ENCODE measurements around the gene CIAO2A. TPM values are rescaled to one million over a fixed set of nuclear protein-coding genes. Genes with fewer than 3 reads are reported as not detected.
A peak's percentile ranks its signal among the peaks of the same experiment; 100 is the strongest.

CIAO2A gene
- total RNA-seq, 3 donors from 2014 or later, result 42.6 to 71.8 (median 50.9) TPM

DNA sequence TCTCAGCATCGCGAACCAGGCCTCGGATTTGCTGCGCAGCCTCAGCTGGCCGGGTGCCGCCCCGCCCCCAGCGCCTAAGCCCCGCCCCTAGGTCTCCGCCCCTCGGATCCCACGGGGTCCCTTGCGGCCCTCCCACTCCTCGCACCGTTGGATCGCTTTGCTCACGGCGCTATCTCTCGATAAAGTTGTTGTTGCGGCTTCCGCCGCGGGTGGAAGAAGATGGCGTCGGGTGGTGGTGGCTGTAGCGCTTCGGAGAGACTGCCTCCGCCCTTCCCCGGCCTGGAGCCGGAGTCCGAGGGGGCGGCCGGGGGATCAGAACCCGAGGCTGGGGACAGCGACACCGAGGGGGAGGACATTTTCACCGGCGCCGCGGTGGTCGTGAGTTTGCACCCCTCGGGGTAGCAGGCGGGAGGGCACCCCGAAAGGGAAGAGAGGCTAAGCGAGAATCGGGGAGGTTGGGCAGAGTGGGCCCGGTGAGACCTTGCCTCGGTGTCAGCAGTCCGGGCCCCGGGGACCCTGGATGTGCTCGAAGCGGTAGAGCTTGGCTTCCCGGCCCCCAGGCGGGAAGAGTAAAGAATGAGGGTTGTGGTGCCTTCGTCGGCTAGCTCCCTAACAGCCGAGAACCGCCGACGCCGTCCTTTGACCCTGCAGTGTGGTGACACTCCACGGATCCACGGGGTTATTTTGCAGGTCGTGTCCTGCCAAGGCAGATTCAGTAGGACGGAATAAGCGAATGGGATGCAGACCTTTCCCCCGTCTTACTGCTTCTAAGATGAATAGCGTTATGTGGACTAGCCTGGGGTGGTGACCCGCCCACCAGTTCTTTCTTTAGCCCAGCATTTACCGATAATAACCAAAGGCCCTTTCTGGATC is 2.4 kb upstream of the CIAO2A start, which contains the start of gene SNX1:
SNX1 (plus strand) TSS at position 188 of the 873 bp plus-strand sequence; CDS start at position 220, 32 bp downstream.
- Histone ChIP-seq H3K4me1 (peaks cover 9 to 21% of the 10 kb centered on the region in 2 donors), H3K9me3 (no peaks in the 10 kb centered on the region), H3K27ac (peak within 1 kb of the TSS; percentile 94 to 95), H3K27me3 (no peaks in the 10 kb centered on the region), H3K4me3 (peak within 1 kb of the TSS; percentile 90 to 97 (median 97)), H3K36me3 (no peaks in the 10 kb centered on the region)
- DNase-seq (ENCODE audit: low spot score in 2 of 2), result peak; percentile 92 to 94
- intact Hi-C loops (cut with DNase I; ENCODE audit: low total_unique reads), result no loop called here
- TF ChIP-seq, protein P1, sequence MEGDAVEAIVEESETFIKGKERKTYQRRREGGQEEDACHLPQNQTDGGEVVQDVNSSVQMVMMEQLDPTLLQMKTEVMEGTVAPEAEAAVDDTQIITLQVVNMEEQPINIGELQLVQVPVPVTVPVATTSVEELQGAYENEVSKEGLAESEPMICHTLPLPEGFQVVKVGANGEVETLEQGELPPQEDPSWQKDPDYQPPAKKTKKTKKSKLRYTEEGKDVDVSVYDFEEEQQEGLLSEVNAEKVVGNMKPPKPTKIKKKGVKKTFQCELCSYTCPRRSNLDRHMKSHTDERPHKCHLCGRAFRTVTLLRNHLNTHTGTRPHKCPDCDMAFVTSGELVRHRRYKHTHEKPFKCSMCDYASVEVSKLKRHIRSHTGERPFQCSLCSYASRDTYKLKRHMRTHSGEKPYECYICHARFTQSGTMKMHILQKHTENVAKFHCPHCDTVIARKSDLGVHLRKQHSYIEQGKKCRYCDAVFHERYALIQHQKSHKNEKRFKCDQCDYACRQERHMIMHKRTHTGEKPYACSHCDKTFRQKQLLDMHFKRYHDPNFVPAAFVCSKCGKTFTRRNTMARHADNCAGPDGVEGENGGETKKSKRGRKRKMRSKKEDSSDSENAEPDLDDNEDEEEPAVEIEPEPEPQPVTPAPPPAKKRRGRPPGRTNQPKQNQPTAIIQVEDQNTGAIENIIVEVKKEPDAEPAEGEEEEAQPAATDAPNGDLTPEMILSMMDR (IDR thresholded peaks at IDR 0.05), result peak; percentile 27 to 59 (median 57)
- peak; percentile 99 to 100 (median 99) for TF ChIP-seq POLR2AphosphoS5 (IDR thresholded peaks at IDR 0.05)
- peak; percentile 98 for TF ChIP-seq POLR2A (IDR thresholded peaks at IDR 0.05)

DNA sequence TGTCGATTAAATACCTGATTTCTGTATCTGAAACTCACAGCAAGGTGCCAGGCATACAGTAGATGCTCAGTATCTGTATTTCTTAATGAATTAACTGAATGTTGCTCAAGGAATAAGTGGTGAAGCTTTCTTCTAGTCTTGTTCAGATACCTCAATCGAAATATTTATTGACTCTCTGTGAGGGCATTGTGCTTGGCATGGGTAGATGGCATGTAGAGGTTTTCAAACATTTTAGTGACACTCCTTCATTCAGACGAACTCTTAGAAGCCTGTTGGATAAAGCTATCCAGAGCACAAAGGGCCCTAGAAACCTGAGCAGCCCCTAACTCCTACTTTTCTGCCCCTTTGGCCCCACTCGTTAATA is 1.8 kb upstream of the CIAO2A start:
- no peaks in the 10 kb centered on the region for H3K9me3 ChIP-seq
- intact Hi-C loops (cut with DNase I; ENCODE audit: low total_unique reads), result no loop called here
- H3K27me3 ChIP-seq, result no peaks in the 10 kb centered on the region
- H3K4me3 ChIP-seq, result peak overlapping the region; percentile 90 to 97 (median 97)
- H3K27ac ChIP-seq, result peak overlapping the region; percentile 94 to 95
- TF ChIP-seq POLR2A (IDR thresholded peaks at IDR 0.05) (no peak), POLR2AphosphoS5 (IDR thresholded peaks at IDR 0.05) (no peak)
- TF ChIP-seq, protein P1 (IDR thresholded peaks at IDR 0.05), result no peak
- H3K36me3 ChIP-seq, result no peaks in the 10 kb centered on the region
- peaks cover 9 to 21% of the 10 kb centered on the region in 2 donors for H3K4me1 ChIP-seq
- no peak for DNase-seq (ENCODE audit: low spot score in 2 of 2)

DNA sequence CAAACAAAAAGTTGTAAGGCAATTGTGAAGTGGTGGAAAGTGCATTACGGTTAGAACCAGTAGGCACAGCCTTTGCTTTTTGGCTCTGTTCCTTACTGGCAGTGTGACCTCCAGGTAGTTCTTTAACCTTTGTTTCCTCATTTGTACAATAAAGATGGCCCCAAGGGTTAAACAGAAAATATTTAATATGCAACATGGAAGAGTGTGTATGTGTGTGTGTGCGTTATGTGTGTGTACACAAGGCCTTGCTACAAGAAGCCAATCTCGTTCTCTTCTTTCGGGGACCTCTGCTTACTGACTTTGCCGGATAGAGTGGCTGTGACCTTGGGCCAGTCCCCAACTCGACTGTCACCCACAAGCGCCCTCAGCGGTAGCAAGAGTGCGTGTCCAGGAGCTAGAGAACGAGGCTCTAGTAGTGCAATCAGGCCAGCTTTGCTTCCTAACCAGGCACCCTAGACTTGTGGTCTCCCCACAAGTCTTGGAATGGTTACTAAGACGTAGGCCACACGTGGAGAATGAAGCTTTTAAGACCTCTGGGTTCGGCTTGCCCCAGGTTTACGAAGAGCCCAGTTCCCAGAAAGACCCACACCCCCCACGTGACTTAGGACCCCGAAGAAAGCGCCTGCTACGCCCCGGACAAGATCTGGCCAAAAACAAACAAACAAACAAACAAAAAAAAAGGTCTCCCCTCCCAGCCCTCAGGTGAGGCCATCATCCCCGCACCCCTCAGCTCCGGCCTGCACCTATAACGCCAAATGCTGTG is 593 bp downstream of the CIAO2A start:
- Histone ChIP-seq H3K4me3 (peak overlapping the region; percentile 68 to 88 (median 69)), H3K9me3 (no peaks in the 10 kb centered on the region), H3K27ac (peak overlapping the region; percentile 95 to 96), H3K36me3 (no peaks in the 10 kb centered on the region), H3K4me1 (peaks cover 6 to 13% of the 10 kb centered on the region in 2 donors), H3K27me3 (no peaks in the 10 kb centered on the region)
- TF ChIP-seq, protein P1 (IDR thresholded peaks at IDR 0.05), result no peak
- TF ChIP-seq POLR2A (IDR thresholded peaks at IDR 0.05) (no peak), POLR2AphosphoS5 (IDR thresholded peaks at IDR 0.05) (no peak)
- intact Hi-C loops (cut with DNase I; ENCODE audit: low total_unique reads), result no loop called here
- DNase-seq (ENCODE audit: low spot score in 2 of 2), result no peak

DNA sequence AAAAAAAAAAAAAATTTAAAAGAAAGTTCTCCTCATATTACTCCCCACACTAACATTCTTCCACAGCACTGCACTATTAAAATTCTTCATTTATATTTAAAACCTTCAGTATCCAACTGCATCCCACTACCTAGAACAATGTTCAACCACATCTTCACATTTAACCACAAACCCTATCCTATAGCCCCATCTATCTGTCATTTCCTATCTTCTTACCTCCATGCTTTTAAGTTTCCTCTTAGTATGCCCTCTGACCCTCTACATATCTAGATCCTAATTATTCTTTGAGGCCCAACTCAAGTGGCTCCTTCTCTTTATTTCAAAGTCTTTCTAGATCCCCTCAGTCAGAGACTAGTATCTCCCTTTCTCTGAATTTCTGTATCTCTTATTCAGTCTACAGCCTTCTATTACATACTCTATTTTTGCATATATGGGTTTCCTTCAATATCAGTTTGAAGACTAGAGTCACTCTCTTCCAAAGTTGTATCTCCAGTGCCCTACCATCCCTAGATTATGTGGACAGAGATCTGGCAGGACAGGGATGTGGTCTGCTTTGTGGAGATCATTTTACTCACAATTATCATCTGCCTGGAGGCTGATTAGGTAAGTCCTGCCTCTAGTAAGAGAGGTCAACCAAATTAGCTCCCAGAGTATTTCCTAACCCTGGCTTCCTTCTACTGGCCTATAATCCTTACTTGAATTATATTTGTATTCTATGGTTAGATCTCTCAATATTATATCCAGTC is 1.4 kb downstream of the CIAO2A start:
- Histone ChIP-seq H3K4me1 (peaks cover 2 to 5% of the 10 kb centered on the region in 2 donors), H3K36me3 (no peaks in the 10 kb centered on the region), H3K9me3 (no peaks in the 10 kb centered on the region), H3K27ac (no peak overlapping the region), H3K27me3 (no peaks in the 10 kb centered on the region), H3K4me3 (peak overlapping the region in 2 of 3 donors; percentile 68 to 88)
- intact Hi-C loops (cut with DNase I; ENCODE audit: low total_unique reads), result no loop called here
- TF ChIP-seq POLR2A (IDR thresholded peaks at IDR 0.05) (no peak), POLR2AphosphoS5 (IDR thresholded peaks at IDR 0.05) (no peak)
- TF ChIP-seq, protein P1 (IDR thresholded peaks at IDR 0.05), result no peak
- DNase-seq (ENCODE audit: low spot score in 2 of 2), result no peak
